ENCODE data around the gene PHLPP1.

DNA sequence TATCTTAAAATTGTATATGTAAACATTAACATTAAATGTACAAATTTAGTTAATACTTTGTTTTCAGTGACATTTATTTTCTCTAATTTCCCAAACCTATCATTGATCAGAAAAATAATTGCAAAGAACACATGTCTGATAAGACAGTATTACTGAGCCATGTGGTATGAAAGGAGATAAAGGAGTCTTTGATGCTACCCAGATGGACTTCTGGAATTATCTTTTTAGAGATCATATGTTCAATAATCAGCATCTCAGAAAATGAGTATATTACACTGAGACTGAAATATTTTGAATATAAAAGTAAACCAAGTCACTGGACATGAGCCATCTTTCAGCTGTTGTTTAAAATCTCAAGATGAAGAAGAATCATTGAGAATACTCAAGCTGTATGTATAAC lies 153.3 kb downstream of the PHLPP1 start:
- TF ChIP-seq POLR2A (IDR thresholded peaks at IDR 0.05) (no peak), EP300 (IDR thresholded peaks at IDR 0.05) (no peak)
- TF ChIP-seq, protein P1, sequence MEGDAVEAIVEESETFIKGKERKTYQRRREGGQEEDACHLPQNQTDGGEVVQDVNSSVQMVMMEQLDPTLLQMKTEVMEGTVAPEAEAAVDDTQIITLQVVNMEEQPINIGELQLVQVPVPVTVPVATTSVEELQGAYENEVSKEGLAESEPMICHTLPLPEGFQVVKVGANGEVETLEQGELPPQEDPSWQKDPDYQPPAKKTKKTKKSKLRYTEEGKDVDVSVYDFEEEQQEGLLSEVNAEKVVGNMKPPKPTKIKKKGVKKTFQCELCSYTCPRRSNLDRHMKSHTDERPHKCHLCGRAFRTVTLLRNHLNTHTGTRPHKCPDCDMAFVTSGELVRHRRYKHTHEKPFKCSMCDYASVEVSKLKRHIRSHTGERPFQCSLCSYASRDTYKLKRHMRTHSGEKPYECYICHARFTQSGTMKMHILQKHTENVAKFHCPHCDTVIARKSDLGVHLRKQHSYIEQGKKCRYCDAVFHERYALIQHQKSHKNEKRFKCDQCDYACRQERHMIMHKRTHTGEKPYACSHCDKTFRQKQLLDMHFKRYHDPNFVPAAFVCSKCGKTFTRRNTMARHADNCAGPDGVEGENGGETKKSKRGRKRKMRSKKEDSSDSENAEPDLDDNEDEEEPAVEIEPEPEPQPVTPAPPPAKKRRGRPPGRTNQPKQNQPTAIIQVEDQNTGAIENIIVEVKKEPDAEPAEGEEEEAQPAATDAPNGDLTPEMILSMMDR (IDR thresholded peaks at IDR 0.05), result no peak

Measured in ovary (tissue), 3 donors.